ENCODE measurements around the gene GPR25. TPM values are rescaled to one million over a fixed set of nuclear protein-coding genes. Genes with fewer than 3 reads are reported as not detected.

Gene GPR25
- total RNA-seq, 4 donors from 2014 or later, result not detected

- no peak for ATAC-seq
- no peaks in the 10 kb centered on the region for H3K36me3 ChIP-seq
- no peak overlapping the region for H3K27ac ChIP-seq
- no peak for TF ChIP-seq CTCF (IDR thresholded peaks at IDR 0.05)
- no peak for TF ChIP-seq POLR2AphosphoS5 (IDR thresholded peaks at IDR 0.05)
- TF ChIP-seq POLR2A (IDR thresholded peaks at IDR 0.05), result no peak
- no peak for TF ChIP-seq EP300 (IDR thresholded peaks at IDR 0.05)
- peaks cover 60% of the 10 kb centered on the region for H3K27me3 ChIP-seq
- 100% methylated on average over 2 of the region's 4 CpGs; no CpG with 5 or more reads in 1 of the 2 donors for WGBS, 2 donors (ENCODE audit: low coverage in 1 of 2)
- peaks cover 0 to 17% (median 10%) of the 10 kb centered on the region in 3 donors for H3K4me1 ChIP-seq
- H3K9me3 ChIP-seq, result no peaks in the 10 kb centered on the region
- no peak overlapping the region for H3K4me3 ChIP-seq
These were observed 19.8 kb downstream of the GPR25 start for GRCh38 chr1:200892546-200892945.

- H3K27me3 ChIP-seq, result peaks cover 56% of the 10 kb centered on the region
These were observed 20.2 kb downstream of the GPR25 start for GRCh38 chr1:200892958-200893357.

GRCh38 chr1:200893411-200893901 is 20.7 kb downstream of the GPR25 start:
- peaks cover 51% of the 10 kb centered on the region for H3K27me3 ChIP-seq
- no peak overlapping the region for H3K27ac ChIP-seq
- no peaks in the 10 kb centered on the region for H3K36me3 ChIP-seq
- WGBS, 2 donors (ENCODE audit: low coverage in 1 of 2), result 94% methylated on average over 3 of the region's 6 CpGs; no CpG with 5 or more reads in 1 of the 2 donors
- no peak overlapping the region for H3K4me3 ChIP-seq
- no peak for TF ChIP-seq EP300 (IDR thresholded peaks at IDR 0.05)
- no peak for TF ChIP-seq POLR2AphosphoS5 (IDR thresholded peaks at IDR 0.05)
- H3K4me1 ChIP-seq, result peaks cover 0 to 17% (median 10%) of the 10 kb centered on the region in 3 donors
- no peak for ATAC-seq
- H3K9me3 ChIP-seq, result no peaks in the 10 kb centered on the region

More at GRCh38 chr1:200892958-200893357, 20.2 kb downstream of the GPR25 start:
- no peak for TF ChIP-seq EP300 (IDR thresholded peaks at IDR 0.05)
- TF ChIP-seq CTCF (IDR thresholded peaks at IDR 0.05), result no peak
- TF ChIP-seq POLR2A (IDR thresholded peaks at IDR 0.05), result no peak
- no peak for TF ChIP-seq POLR2AphosphoS5 (IDR thresholded peaks at IDR 0.05)
- ATAC-seq, result no peak
- Histone ChIP-seq H3K4me1 (peaks cover 0 to 17% (median 10%) of the 10 kb centered on the region in 3 donors), H3K36me3 (no peaks in the 10 kb centered on the region), H3K27ac (no peak overlapping the region), H3K4me3 (no peak overlapping the region), H3K9me3 (no peaks in the 10 kb centered on the region)

- peaks cover 0 to 17% (median 10%) of the 10 kb centered on the region in 3 donors for H3K4me1 ChIP-seq
- no peak within 1 kb of the TSS for H3K4me3 ChIP-seq
- no peaks in the 10 kb centered on the region for H3K9me3 ChIP-seq
- WGBS, 2 donors (ENCODE audit: low coverage in 1 of 2), result no CpG with 5 or more reads among the region's 15 CpGs
- H3K27ac ChIP-seq, result no peak within 1 kb of the TSS
- TF ChIP-seq POLR2A (IDR thresholded peaks at IDR 0.05) (no peak), CTCF (IDR thresholded peaks at IDR 0.05) (no peak), EP300 (IDR thresholded peaks at IDR 0.05) (no peak), POLR2AphosphoS5 (IDR thresholded peaks at IDR 0.05) (no peak)
- H3K27me3 ChIP-seq, result peaks cover 38% of the 10 kb centered on the region
- H3K36me3 ChIP-seq, result no peaks in the 10 kb centered on the region
- ATAC-seq, result no peak
These were observed 22.1 kb downstream of the GPR25 start, which contains the start of gene INAVA for GRCh38 chr1:200894712-200895442. TSS of gene INAVA (plus strand) at chr1:200894900. CDS start at chr1:200898401, 3,501 bp downstream.

GRCh38 chr1:200895443-200895789 is 22.6 kb downstream of the GPR25 start:
- Histone ChIP-seq H3K4me1 (peaks cover 0 to 17% (median 10%) of the 10 kb centered on the region in 3 donors), H3K36me3 (no peaks in the 10 kb centered on the region), H3K27me3 (peaks cover 33% of the 10 kb centered on the region), H3K4me3 (no peak overlapping the region), H3K27ac (no peak overlapping the region), H3K9me3 (no peaks in the 10 kb centered on the region)
- no peak for TF ChIP-seq EP300 (IDR thresholded peaks at IDR 0.05)
- TF ChIP-seq POLR2AphosphoS5 (IDR thresholded peaks at IDR 0.05), result no peak
- TF ChIP-seq POLR2A (IDR thresholded peaks at IDR 0.05), result no peak
- no peak for TF ChIP-seq CTCF (IDR thresholded peaks at IDR 0.05)
- ATAC-seq, result no peak
- 78% methylated on average over 6 of the region's 8 CpGs; no CpG with 5 or more reads in 1 of the 2 donors for WGBS, 2 donors (ENCODE audit: low coverage in 1 of 2)
